ENCODE results near the gene TIMM44.

GRCh38 chr19:7971553-7972520 is 28.4 kb upstream of the TIMM44 start:
- no peak for TF ChIP-seq POLR2A (IDR thresholded peaks at IDR 0.05; ENCODE audit: extremely low read depth, insufficient read length)
- TF ChIP-seq CTCF (IDR thresholded peaks at IDR 0.05; ENCODE audit: low read depth, low read length): no peak
- no peak for TF ChIP-seq MAX (IDR thresholded peaks at IDR 0.05; ENCODE audit: low read depth, low read length)
